ENCODE results near the gene TMEM243. TPM values are rescaled to one million over a fixed set of nuclear protein-coding genes. Genes with fewer than 3 reads are reported as not detected.

Gene TMEM243
- total RNA-seq, 1 experiment from 2014 or later, result 24.6 TPM

GRCh38 chr7:87192784-87193487, 26.6 kb downstream of the TMEM243 start:
- H3F3A ChIP-seq (ENCODE audit: insufficient read depth, low read depth), result peaks cover 9% of the 10 kb centered on the region; the same call in 1 of the 2 replicates
- TF ChIP-seq EZH2 (IDR thresholded peaks at IDR 0.05; ENCODE audit: low read depth) (no peak), CTCF (conservative IDR thresholded peaks at IDR 0.05) (no peak)
- intact Hi-C loops (cut with micrococcal nuclease; ENCODE audit: unreplicated experiment), result no loop called here
- H2AFZ ChIP-seq, result no peak overlapping the region
- no peak overlapping the region for H3K4me2 ChIP-seq
- no peaks in the 10 kb centered on the region for H4K20me1 ChIP-seq (ENCODE audit: insufficient read depth)
- no TSS peak for BruUV-seq (replicated peaks)
- DNase-seq, result no peak
- peaks cover 52% of the 10 kb centered on the region for H3K36me3 ChIP-seq (ENCODE audit: low read depth)
- ChIA-PET CTCF (no interaction called here), POLR2A (ENCODE audit: unreplicated experiment) (no interaction called here)
- H3K4me1 ChIP-seq (replicated peaks; ENCODE audit: insufficient read depth), result no peaks in the 10 kb centered on the region
- H3K27me3 ChIP-seq (ENCODE audit: insufficient read depth, low read depth), result no peaks in the 10 kb centered on the region
- H3K9me2 ChIP-seq (ENCODE audit: insufficient read depth), result no peaks in the 10 kb centered on the region
- no peak overlapping the region for H3K4me3 ChIP-seq
- H3K27ac ChIP-seq, result no peak overlapping the region
- no peaks in the 10 kb centered on the region for H3K79me2 ChIP-seq (ENCODE audit: low read depth)
- no peaks in the 10 kb centered on the region for H3K9me3 ChIP-seq (ENCODE audit: insufficient read depth, low read depth)

GRCh38 chr7:87190783-87191182, 28.7 kb downstream of the TMEM243 start:
- H3K79me2 ChIP-seq (ENCODE audit: low read depth), result no peaks in the 10 kb centered on the region
- CTCF ChIA-PET, result interaction anchor here (0.6 kb wide), 1 partner anchor 154 kb away, joined by 3 read pairs; the partner anchor contains the start of gene CROT
- no TSS peak for BruUV-seq (replicated peaks)
- H3K4me2 ChIP-seq, result no peak overlapping the region
- no peaks in the 10 kb centered on the region for H3K27me3 ChIP-seq (ENCODE audit: insufficient read depth, low read depth)
- POLR2A ChIA-PET (ENCODE audit: unreplicated experiment), result no interaction called here
- no peak overlapping the region for H3K4me3 ChIP-seq
- no peak for DNase-seq
- H2AFZ ChIP-seq, result no peak overlapping the region
- no peaks in the 10 kb centered on the region for H3K9me3 ChIP-seq (ENCODE audit: insufficient read depth, low read depth)
- peaks cover 9% of the 10 kb centered on the region; the same call in 1 of the 2 replicates for H3F3A ChIP-seq (ENCODE audit: insufficient read depth, low read depth)
- H3K4me1 ChIP-seq (replicated peaks; ENCODE audit: insufficient read depth), result no peaks in the 10 kb centered on the region
- no peaks in the 10 kb centered on the region for H4K20me1 ChIP-seq (ENCODE audit: insufficient read depth)
- no peaks in the 10 kb centered on the region for H3K9me2 ChIP-seq (ENCODE audit: insufficient read depth)
- TF ChIP-seq CTCF (conservative IDR thresholded peaks at IDR 0.05) (no peak), EZH2 (IDR thresholded peaks at IDR 0.05; ENCODE audit: low read depth) (no peak)
- peaks cover 49% of the 10 kb centered on the region for H3K36me3 ChIP-seq (ENCODE audit: low read depth)
- no peak overlapping the region for H3K27ac ChIP-seq
- intact Hi-C loops (cut with micrococcal nuclease; ENCODE audit: unreplicated experiment), result no loop called here

GRCh38 chr7:87188930-87189329, 30.6 kb downstream of the TMEM243 start:
- Histone ChIP-seq H3K9me2 (ENCODE audit: insufficient read depth) (no peaks in the 10 kb centered on the region), H3K4me2 (no peak overlapping the region), H3K27me3 (ENCODE audit: insufficient read depth, low read depth) (no peaks in the 10 kb centered on the region), H3K4me3 (no peak overlapping the region), H3K36me3 (ENCODE audit: low read depth) (peaks cover 44% of the 10 kb centered on the region), H3K4me1 (replicated peaks; ENCODE audit: insufficient read depth) (no peaks in the 10 kb centered on the region), H3F3A (ENCODE audit: insufficient read depth, low read depth) (no peaks in the 10 kb centered on the region), H3K27ac (no peak overlapping the region), H4K20me1 (ENCODE audit: insufficient read depth) (no peaks in the 10 kb centered on the region), H2AFZ (no peak overlapping the region), H3K9me3 (ENCODE audit: insufficient read depth, low read depth) (no peaks in the 10 kb centered on the region), H3K79me2 (ENCODE audit: low read depth) (no peaks in the 10 kb centered on the region)
- TF ChIP-seq CTCF (conservative IDR thresholded peaks at IDR 0.05) (no peak), EZH2 (IDR thresholded peaks at IDR 0.05; ENCODE audit: low read depth) (no peak)
- CTCF ChIA-PET, result no interaction called here
- POLR2A ChIA-PET (ENCODE audit: unreplicated experiment), result no interaction called here
- BruUV-seq (replicated peaks), result no TSS peak
- intact Hi-C loops (cut with micrococcal nuclease; ENCODE audit: unreplicated experiment), result no loop called here
- no peak for DNase-seq
